Kidney epithelial cell (primary cell): ENCODE results near the gene RAB6B. TPM values are rescaled to one million over a fixed set of nuclear protein-coding genes. Genes with fewer than 3 reads are reported as not detected.

Source experiments
- DNase-seq: peaks from one replicate; pipeline ENCODE4 v3.0.0-alpha.2; 2010; ENCODE audit warnings: low read depth
- H3K27me3 ChIP-seq: 2 replicates; pipeline ENCODE4 v1.6.0; 2011; ENCODE audit warnings: low read length; ENCODE audit not compliant: control insufficient read depth, insufficient read depth
- H3K36me3 ChIP-seq: 2 replicates; pipeline ENCODE4 v1.5.1; 2011; ENCODE audit warnings: low read length; ENCODE audit not compliant: control insufficient read depth, insufficient read depth
- H3K4me3 ChIP-seq: 2 replicates; pipeline ENCODE4 v1.5.1; 2011; ENCODE audit warnings: low read depth, mild to moderate bottlenecking, control low read depth, low read length
- CTCF ChIP-seq: IDR thresholded peaks from 2 replicates; pipeline ENCODE4 v1.5.1; 2011; ENCODE audit warnings: mild to moderate bottlenecking, moderate library complexity, low read length, control low read depth, inconsistent platforms; ENCODE audit not compliant: insufficient read depth, poor library complexity, severe bottlenecking
- total RNA-seq: library from RNA; depleted of rRNA; stranded (reverse); fragments of >200 nt; gene quantifications from 2 replicates; pipeline ENCODE4 v1.2.3, GENCODE V29; 2015

Gene RAB6B
- total RNA-seq, 1 donor from 2014 or later = 4.4 TPM

GRCh38 chr3:133905376-133905775, 9.7 kb upstream of the RAB6B start:
- no peak for DNase-seq
- H3K27me3 ChIP-seq = no peaks in the 10 kb centered on the region
- H3K4me3 ChIP-seq = no peak overlapping the region
- no peaks in the 10 kb centered on the region for H3K36me3 ChIP-seq
- TF ChIP-seq CTCF = no peak

GRCh38 chr3:133901847-133902246, 6.2 kb upstream of the RAB6B start:
- no peak for TF ChIP-seq CTCF
- H3K36me3 ChIP-seq = no peaks in the 10 kb centered on the region
- DNase-seq = no peak
- peaks cover 5% of the 10 kb centered on the region for H3K27me3 ChIP-seq
- no peak overlapping the region for H3K4me3 ChIP-seq

- no peak for TF ChIP-seq CTCF
- no peak for DNase-seq
- H3K27me3 ChIP-seq = peaks cover 11% of the 10 kb centered on the region
- H3K36me3 ChIP-seq = no peaks in the 10 kb centered on the region
- H3K4me3 ChIP-seq = no peak overlapping the region
Measured at GRCh38 chr3:133901083-133901482, 5.4 kb upstream of the RAB6B start.

GRCh38 chr3:133899311-133899710, 3.6 kb upstream of the RAB6B start:
- Histone ChIP-seq H3K27me3 (peaks cover 18% of the 10 kb centered on the region), H3K4me3 (no peak overlapping the region), H3K36me3 (no peaks in the 10 kb centered on the region)
- TF ChIP-seq CTCF = no peak
- DNase-seq = no peak

GRCh38 chr3:133897547-133897946, 1.9 kb upstream of the RAB6B start:
- no peak for DNase-seq
- no peak for TF ChIP-seq CTCF
- Histone ChIP-seq H3K27me3 (peaks cover 23% of the 10 kb centered on the region), H3K4me3 (no peak overlapping the region), H3K36me3 (no peaks in the 10 kb centered on the region)

- Histone ChIP-seq H3K27me3 (peaks cover 23% of the 10 kb centered on the region), H3K36me3 (no peaks in the 10 kb centered on the region), H3K4me3 (peak overlapping the region; percentile 70)
- DNase-seq = no peak
- TF ChIP-seq CTCF = no peak
Measured at GRCh38 chr3:133896002-133896761, 500 bp upstream of the RAB6B start.
